GM21515 (cell line): ENCODE results near the gene STAT1.
"Not testable (repeated sequence)": the region's sequence is repeated elsewhere in the genome, so short reads cannot be mapped to it uniquely, and the experiment has no call there.

ENCODE experiments used
- ATAC-seq: cut with Tn5 transposase; IDR thresholded peaks from one replicate; pipeline ENCODE4 v1.9.1; 2021; ENCODE audit not compliant: unreplicated experiment

STAT1 gene

DNA sequence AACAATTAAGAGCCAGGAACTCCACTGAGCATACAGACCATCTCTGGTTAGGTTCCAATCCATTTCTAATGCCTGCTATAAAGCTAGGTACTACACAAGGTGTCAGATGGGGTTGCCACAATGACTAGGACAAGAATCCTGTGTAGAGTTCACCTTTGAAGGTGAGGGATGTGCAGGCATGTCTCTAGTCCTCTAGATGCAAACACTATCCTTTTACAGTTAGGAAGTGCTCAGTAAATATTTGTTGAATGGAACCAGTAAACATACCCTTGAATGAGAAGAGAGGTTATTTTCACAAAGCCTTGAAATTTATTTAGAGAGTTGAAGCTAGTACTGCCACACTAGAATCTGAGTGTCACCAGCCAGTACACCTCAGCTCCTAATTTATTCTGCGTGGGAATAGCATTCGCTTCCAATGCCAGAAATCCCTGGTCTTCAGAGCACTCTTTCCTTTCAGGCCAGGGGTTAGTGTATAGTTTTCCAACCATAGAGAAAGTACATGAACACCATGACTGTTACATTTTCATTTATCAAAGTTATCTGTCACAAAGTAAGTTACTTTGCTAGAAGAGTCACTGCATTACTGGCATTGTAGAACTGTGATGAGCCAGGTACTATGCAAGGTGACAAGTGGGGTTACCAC, 48.3 kb downstream of the STAT1 start:
- ATAC-seq = no peak

DNA sequence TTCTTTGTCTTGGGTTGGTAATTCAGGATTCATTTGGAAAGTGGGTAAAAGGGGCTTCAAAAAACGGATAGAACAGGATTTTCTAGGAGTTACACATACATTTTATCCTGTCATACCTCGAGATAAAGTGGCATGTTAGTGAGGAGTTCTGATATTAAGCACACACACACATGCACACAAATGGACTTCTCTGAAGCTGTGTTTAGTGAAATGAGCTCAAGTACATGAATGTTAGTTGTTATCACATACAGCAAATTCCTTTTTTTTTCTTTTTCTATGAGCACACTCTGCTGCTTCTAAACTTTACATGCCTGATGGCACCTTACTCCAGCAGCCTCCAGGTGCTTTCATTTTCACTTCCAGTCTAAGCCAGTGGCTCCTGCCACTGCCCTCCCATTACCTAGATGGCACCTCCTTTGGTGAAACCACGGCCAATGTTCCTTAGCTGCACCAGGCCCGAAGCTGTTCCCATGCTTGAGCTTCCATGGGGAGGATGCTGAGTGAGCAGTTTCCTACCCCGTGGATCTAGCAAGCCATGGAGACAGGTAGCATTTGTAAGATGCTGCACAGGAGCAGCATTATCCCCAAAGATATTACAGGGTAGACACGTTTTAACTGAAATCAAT, 49.7 kb downstream of the STAT1 start:
- no peak for ATAC-seq

- no peak for ATAC-seq
Observed at GRCh38 chr2:190963088-190963487, 50.9 kb downstream of the STAT1 start.

- ATAC-seq = no peak
Observed at GRCh38 chr2:190961918-190962487, 52.0 kb downstream of the STAT1 start.

- not testable (repeated sequence) for ATAC-seq
Observed at GRCh38 chr2:190961117-190961516, 52.9 kb downstream of the STAT1 start.

GRCh38 chr2:190959911-190960788, 53.8 kb downstream of the STAT1 start:
- no peak for ATAC-seq

DNA sequence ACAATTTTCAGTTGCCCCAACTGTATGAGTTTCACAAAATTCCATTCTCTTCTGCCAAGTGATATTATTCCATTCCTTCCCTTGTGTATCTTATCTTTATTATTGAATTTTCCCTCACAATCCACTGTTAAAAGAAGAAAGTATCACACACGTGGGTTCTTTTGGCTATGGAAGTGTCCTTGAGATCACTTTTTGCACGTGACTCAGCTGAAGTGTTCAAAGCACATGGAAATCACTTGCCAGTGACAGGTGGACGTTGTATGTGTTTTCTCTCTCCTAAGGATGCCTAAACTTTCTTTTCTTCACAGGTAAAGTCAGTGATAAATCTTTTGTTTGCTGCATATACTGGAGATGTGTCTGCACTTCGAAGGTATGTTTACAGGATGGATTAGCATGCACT, 60.7 kb downstream of the STAT1 start:
- ATAC-seq = no peak

DNA sequence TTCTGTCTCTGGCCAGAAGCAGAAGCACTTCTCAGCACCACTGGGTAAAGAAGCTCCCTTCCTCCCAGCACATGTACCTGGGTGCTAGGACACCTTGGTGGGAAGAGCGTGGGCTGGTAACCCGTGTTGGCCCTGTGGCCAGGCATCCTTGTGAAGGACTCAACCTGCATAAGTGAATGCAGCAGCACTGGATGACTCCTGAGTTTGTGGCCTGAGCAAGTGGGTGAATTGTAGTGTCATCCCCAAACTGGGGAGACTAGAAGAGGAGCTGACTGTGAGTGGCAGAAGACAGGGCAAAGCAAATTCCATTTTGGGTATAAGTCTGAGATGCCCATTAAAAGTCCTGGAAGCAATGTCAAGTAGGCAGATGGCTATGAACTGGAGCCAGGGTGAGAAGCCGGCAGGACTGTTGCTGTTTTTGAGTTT, 63.4 kb downstream of the STAT1 start:
- no peak for ATAC-seq

- no peak for ATAC-seq
Observed at GRCh38 chr2:190948671-190949070, 65.3 kb downstream of the STAT1 start.

DNA sequence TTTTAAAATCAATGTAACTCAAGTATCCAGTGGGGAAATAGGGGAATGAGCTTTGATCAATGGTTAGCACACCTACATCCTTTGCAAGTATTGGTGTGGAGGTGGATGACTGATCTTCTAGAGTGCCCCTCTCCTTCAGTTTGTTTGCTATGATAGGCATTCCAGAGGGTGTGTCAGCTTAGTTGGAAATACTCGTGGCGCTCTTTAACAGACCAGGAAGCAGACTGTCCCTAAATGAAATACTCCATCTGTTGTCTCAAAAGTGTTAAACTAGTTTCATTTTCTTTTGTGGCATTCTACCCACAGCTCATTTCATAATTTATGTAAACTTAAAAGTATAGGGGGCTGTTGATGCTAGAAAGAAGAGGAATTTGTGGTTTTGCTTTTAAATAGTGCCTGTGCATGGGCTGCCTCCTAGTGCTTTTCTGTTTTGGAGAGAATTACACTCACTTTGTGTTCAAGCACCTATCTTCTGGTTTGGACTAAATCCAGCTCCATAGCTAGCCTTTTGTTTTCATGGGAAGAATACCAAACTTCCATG, 66.2 kb downstream of the STAT1 start:
- ATAC-seq = peak; percentile 69

DNA sequence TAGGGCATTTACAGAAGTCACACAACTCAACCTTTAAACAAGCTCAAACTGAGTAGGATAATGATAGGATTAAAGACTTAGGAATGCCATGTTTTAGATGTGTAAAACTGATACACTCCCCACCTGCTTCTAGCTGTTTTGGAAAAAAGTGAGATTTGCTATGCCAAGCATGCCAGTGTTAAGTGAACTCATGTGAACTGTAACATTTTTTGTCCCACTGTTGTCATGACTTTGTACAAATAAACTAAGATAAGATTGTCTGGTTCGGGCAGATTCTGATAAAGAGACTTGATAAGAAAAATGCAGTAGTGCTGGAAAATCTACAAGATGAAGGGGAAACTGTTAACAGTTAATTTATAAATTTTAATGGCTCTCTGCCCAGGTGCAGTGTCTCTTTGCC, 66.8 kb downstream of the STAT1 start:
- no peak for ATAC-seq

GRCh38 chr2:190943706-190944105, 70.3 kb downstream of the STAT1 start:
- no peak for ATAC-seq

GRCh38 chr2:190942697-190943096, 71.3 kb downstream of the STAT1 start:
- ATAC-seq = no peak

DNA sequence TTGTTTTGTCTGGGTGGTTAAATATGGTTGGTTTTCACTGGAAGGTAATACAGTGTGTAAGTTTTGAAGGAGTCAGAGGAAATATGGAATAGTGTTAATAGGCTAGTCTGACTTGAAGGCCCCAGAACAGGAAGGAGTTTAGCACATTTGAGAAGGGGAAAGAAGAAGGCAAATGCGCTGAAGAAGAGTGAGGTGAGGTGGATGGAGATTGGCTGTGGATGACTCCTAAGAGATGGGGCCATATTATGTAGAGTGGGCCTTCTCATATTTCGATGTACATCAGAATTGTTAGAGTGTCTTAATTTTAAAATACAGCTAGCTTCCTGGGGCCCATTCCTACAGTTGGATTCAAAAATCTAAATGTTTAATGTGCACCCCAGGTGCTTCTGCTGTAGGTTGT, 72.4 kb downstream of the STAT1 start:
- no peak for ATAC-seq

- no peak for ATAC-seq
Observed at GRCh38 chr2:190940454-190940853, 73.5 kb downstream of the STAT1 start.

GRCh38 chr2:190938771-190939335, 75.1 kb downstream of the STAT1 start:
- no peak for ATAC-seq

DNA sequence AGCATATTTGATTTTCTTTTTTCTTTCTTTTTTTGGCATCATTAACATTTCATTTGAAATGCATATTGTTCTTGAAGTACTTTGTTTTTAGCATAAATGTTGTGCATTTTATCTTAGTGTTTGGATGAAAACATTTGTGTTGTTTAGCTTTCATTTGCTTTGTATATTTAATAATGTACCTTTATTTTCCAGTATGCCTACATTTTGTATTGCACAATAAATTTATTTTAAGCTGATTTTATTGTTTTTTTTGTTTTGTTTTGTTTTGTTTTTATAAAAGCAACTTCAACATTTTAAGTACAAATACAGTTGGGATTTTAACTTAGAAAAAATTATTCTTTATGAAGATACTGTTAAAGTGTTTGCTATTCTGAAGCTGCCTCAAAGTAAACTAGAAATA, 78.9 kb downstream of the STAT1 start:
- no peak for ATAC-seq

DNA sequence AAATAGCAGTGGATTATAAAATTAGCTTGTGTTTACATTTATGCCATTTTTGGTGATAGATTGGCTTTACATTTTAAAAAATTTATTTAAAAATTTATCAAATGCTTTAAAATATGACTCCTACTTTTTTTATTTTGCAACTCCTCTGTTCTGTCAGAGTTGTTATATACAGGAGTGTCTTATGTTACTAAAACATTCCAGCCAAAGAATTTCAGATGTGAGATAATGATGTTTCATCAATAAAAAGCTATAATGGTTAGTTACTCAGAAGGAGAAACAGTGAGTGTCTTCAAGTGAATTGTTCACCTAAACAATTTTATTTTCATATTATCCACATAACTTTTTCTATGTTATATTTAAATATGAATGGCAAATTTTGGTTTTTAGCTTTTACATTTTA, 80.6 kb downstream of the STAT1 start:
- ATAC-seq = no peak

DNA sequence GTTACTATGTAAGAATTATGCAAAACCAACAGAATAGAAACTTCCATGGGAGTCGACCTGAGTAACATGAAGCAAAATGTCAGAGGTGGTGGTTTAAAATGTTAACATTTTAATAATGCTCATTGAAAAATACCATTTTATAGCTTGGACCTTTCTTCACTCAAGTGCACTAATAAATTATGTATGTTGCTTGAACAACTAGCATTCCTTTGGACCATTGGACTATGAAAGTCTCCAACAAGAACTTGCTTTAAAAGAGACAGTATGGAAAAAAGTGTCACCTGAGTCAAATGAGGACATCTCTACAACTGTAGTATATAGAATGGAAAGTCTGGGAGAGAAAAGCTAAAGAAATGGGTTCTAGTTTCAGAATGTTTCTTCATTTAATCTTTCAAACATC, 81.5 kb downstream of the STAT1 start:
- no peak for ATAC-seq

- ATAC-seq = no peak
Observed at GRCh38 chr2:190930411-190930810, 83.6 kb downstream of the STAT1 start.

DNA sequence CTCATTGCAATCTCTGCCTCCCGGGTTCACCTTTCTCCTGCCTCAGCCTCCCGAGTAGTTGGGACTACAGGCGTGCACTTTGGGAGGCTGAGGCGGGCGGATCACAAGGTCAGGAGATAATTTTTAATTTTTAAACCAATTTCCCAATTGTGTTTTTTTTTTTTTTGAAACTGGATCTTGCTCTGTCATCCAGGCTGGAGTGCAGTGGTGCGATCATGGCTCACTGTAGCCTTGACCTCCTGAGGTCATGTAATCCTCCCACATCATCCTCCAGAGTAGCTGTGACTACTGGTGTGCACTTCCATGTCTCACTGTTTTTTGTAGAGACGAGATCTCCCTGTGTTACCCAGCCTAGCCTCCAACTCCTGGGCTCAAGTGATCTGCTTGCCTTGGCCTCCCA, 84.1 kb downstream of the STAT1 start:
- ATAC-seq = no peak
